ENCODE results near the gene DOCK2. TPM values are rescaled to one million over a fixed set of nuclear protein-coding genes. Genes with fewer than 3 reads are reported as not detected.

Gene DOCK2
- total and polyA plus RNA-seq, 2 donors (not counting 1 experiment from before 2014, with no cell fraction given) = 1.1 to 8.9 TPM

DNA sequence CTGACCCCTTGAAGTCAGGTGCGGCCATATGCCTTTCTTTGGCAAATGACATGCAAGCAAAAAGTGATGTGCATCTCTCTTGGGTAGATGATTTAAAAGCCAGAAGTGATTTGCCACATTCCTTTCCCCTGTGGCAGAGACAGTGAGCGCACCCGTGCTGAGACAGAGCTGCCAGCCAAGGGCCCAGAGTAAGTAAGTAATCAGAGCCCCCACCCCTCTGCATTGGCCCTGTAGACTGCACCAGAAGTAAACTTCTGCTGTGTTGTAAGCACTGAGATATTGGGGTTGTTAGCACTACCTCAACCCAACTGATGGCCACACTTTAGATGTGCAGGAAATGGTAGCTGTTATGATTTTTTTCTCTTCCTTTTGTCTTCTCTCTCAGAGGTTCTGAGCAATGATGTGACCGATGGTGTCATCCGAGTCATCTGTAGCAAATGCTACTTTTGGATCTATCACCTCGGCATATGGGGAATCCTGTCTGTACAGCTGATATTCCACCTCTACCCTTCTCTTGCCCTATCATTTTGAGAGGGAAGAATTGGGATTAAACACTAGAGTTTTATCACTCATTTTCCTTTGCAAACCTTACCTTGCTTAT, 58.0 kb downstream of the DOCK2 start:
- H3K27me3 ChIP-seq (ENCODE audit: control insufficient read depth, insufficient read depth, low read length) = no peaks in the 10 kb centered on the region
- H3K27ac ChIP-seq (ENCODE audit: insufficient read depth, low read length) = peak overlapping the region; percentile 73
- H3K79me2 ChIP-seq (ENCODE audit: control insufficient read depth, insufficient read depth, low read length) = no peaks in the 10 kb centered on the region
- TF ChIP-seq, protein P1, sequence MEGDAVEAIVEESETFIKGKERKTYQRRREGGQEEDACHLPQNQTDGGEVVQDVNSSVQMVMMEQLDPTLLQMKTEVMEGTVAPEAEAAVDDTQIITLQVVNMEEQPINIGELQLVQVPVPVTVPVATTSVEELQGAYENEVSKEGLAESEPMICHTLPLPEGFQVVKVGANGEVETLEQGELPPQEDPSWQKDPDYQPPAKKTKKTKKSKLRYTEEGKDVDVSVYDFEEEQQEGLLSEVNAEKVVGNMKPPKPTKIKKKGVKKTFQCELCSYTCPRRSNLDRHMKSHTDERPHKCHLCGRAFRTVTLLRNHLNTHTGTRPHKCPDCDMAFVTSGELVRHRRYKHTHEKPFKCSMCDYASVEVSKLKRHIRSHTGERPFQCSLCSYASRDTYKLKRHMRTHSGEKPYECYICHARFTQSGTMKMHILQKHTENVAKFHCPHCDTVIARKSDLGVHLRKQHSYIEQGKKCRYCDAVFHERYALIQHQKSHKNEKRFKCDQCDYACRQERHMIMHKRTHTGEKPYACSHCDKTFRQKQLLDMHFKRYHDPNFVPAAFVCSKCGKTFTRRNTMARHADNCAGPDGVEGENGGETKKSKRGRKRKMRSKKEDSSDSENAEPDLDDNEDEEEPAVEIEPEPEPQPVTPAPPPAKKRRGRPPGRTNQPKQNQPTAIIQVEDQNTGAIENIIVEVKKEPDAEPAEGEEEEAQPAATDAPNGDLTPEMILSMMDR (conservative IDR thresholded peaks at IDR 0.05 in 1 of 2, IDR thresholded peaks at IDR 0.05 in 1 of 2; ENCODE audit: low read depth in 1 of 2, low read length in 2 of 2) = no peak
- no peak for TF ChIP-seq EZH2 (IDR thresholded peaks at IDR 0.05; ENCODE audit: low read length, missing control alignments)
- no peak for DNase-seq (ENCODE audit: low read depth in 2 of 2)
- H3K4me3 ChIP-seq (replicated peaks in 1 of 4; ENCODE audit: control extremely low read depth in 1 of 4, insufficient read depth in 1 of 4, low read depth in 3 of 4, low read length in 4 of 4) = no peak overlapping the region
- H3K4me2 ChIP-seq (ENCODE audit: extremely low read depth, insufficient read depth, low read length) = no peak overlapping the region
- no peak overlapping the region for H2AFZ ChIP-seq (ENCODE audit: low read length)
- peaks cover 5% of the 10 kb centered on the region for H3K4me1 ChIP-seq (ENCODE audit: control insufficient read depth, extremely low read depth, insufficient read depth, low read length)
- no peaks in the 10 kb centered on the region for H3K9me3 ChIP-seq (ENCODE audit: control insufficient read depth, insufficient read depth, low read depth, low read length)
- no peaks in the 10 kb centered on the region for H3K36me3 ChIP-seq (ENCODE audit: control insufficient read depth, insufficient read depth, low read length)
- H3K9ac ChIP-seq (ENCODE audit: insufficient read depth, low read length) = no peak overlapping the region
- H4K20me1 ChIP-seq (ENCODE audit: control insufficient read depth, extremely low read depth, insufficient read depth, low read length) = no peaks in the 10 kb centered on the region

DNA sequence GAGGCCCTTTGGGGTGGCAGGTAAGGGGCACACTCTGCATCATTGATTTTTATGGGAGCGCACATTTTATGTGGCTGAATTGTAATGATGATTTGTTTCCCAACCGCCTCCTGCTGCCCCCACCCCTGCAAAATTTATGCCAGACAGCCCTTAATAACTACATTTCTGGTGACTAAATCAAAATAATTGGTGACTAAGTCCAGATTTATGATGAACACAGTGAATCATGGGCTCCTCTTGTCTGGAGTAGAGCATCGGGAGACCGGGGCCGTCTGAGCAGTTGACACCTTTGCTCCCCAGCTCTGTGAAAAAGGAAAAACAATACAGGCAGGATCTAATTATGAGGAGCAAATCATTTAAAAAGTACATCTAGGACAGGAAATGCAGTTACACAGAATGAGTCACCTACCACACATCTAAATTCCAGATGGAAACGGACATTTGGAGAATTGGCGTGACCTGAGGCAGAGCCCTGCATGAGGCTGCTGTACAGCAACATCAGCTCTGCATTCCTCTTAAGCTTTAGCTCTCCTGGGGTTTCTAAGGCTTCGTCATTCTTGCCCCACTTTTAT, 58.9 kb downstream of the DOCK2 start:
- peaks cover 5% of the 10 kb centered on the region for H3K4me1 ChIP-seq (ENCODE audit: control insufficient read depth, extremely low read depth, insufficient read depth, low read length)
- DNase-seq (ENCODE audit: low read depth in 2 of 2) = peak; percentile 91 to 99
- H4K20me1 ChIP-seq (ENCODE audit: control insufficient read depth, extremely low read depth, insufficient read depth, low read length) = no peaks in the 10 kb centered on the region
- H3K4me2 ChIP-seq (ENCODE audit: extremely low read depth, insufficient read depth, low read length) = no peak overlapping the region
- no peak overlapping the region for H3K4me3 ChIP-seq (replicated peaks in 1 of 4; ENCODE audit: control extremely low read depth in 1 of 4, insufficient read depth in 1 of 4, low read depth in 3 of 4, low read length in 4 of 4)
- H3K27ac ChIP-seq (ENCODE audit: insufficient read depth, low read length) = peak overlapping the region; percentile 73
- no peaks in the 10 kb centered on the region for H3K36me3 ChIP-seq (ENCODE audit: control insufficient read depth, insufficient read depth, low read length)
- no peaks in the 10 kb centered on the region for H3K9me3 ChIP-seq (ENCODE audit: control insufficient read depth, insufficient read depth, low read depth, low read length)
- no peak overlapping the region for H3K9ac ChIP-seq (ENCODE audit: insufficient read depth, low read length)
- H3K79me2 ChIP-seq (ENCODE audit: control insufficient read depth, insufficient read depth, low read length) = no peaks in the 10 kb centered on the region
- no peak overlapping the region for H2AFZ ChIP-seq (ENCODE audit: low read length)
- no peaks in the 10 kb centered on the region for H3K27me3 ChIP-seq (ENCODE audit: control insufficient read depth, insufficient read depth, low read length)
- TF ChIP-seq, protein P1 (conservative IDR thresholded peaks at IDR 0.05 in 1 of 2, IDR thresholded peaks at IDR 0.05 in 1 of 2; ENCODE audit: low read depth in 1 of 2, low read length in 2 of 2) = no peak
- TF ChIP-seq EZH2 (IDR thresholded peaks at IDR 0.05; ENCODE audit: low read length, missing control alignments) = no peak

DNA sequence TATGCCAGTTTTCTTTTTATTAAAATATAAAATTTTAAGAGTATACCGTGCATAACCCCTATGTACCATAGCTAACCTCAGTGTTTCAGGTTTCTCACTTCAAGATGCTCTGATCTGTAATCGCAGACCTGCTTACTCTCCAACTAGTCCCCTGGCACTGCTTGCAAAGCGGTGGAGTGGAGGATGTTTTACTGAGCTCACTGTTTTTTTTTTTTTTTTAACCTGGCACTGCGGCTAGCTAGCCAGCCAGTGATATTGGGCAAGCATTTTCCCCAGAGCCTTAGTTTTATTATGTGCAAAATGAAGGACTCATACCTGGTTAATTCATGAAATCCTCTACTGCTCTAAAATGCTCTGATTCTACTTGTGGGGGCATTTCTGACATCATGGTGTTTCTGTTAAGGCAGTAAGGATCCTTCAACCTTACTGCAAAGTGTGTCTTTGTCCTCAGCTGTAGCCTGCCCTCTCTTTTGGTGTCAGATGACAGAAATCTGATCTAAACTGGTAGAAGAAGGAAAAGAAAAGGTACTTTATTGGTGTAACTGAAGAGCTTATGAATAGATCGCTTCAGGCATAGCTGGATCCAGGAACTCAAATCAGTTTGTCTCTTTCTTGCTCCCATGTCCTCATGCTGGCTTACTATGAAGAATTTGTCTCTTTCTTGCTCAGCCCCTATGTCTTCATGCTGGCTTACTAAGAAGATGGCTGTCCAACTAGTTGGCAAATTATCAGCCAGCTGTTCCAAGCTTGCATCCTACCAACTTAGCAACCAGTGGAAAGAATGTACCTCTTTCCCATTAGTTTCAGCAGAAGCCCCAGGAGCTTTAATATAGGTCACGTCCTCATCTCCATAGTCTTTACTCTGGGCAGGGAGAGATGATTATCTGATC, 59.8 kb downstream of the DOCK2 start:
- Histone ChIP-seq H3K27ac (ENCODE audit: insufficient read depth, low read length) (peak overlapping the region; percentile 73), H3K9me3 (ENCODE audit: control insufficient read depth, insufficient read depth, low read depth, low read length) (no peaks in the 10 kb centered on the region), H4K20me1 (ENCODE audit: control insufficient read depth, extremely low read depth, insufficient read depth, low read length) (no peaks in the 10 kb centered on the region), H3K27me3 (ENCODE audit: control insufficient read depth, insufficient read depth, low read length) (no peaks in the 10 kb centered on the region), H3K4me1 (ENCODE audit: control insufficient read depth, extremely low read depth, insufficient read depth, low read length) (peaks cover 5% of the 10 kb centered on the region), H3K4me3 (replicated peaks in 1 of 4; ENCODE audit: control extremely low read depth in 1 of 4, insufficient read depth in 1 of 4, low read depth in 3 of 4, low read length in 4 of 4) (no peak overlapping the region), H3K9ac (ENCODE audit: insufficient read depth, low read length) (no peak overlapping the region), H3K36me3 (ENCODE audit: control insufficient read depth, insufficient read depth, low read length) (no peaks in the 10 kb centered on the region), H3K79me2 (ENCODE audit: control insufficient read depth, insufficient read depth, low read length) (no peaks in the 10 kb centered on the region), H2AFZ (ENCODE audit: low read length) (no peak overlapping the region), H3K4me2 (ENCODE audit: extremely low read depth, insufficient read depth, low read length) (peak overlapping the region; percentile 36)
- DNase-seq (ENCODE audit: low read depth in 2 of 2) = peak in 1 of 2 donors; percentile 63
- TF ChIP-seq, protein P1 (conservative IDR thresholded peaks at IDR 0.05 in 1 of 2, IDR thresholded peaks at IDR 0.05 in 1 of 2; ENCODE audit: low read depth in 1 of 2, low read length in 2 of 2) = no peak

Measured in fibroblast of lung (primary cell).